GM18517 (cell line): Measurements from ENCODE around the gene TIGD1.

Source experiments
- ATAC-seq: cut with Tn5 transposase; IDR thresholded peaks from one replicate; pipeline ENCODE4 v1.9.1; 2021; ENCODE audit warnings: mild to moderate bottlenecking, moderate library complexity; ENCODE audit not compliant: unreplicated experiment

The TIGD1 gene

DNA sequence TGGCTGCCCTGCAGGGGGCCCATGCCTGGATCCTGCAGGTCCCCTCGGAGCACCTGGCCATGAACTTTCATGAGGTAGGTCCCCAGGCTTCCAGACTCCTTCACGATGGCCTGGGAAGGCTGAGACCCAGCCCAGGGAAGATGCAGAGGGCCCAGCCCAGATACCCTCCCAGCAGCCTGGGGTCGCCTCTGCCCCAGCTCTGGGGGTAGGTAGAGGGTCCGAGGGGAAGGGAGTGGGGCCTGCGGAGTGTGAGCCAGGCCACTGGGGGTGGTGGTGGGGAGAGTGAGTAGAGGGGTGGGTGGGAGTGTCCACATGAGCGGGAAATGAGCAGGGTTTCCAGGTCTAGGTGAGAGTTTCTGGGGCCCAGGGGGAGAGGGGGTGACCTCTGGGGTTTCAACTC, 25.6 kb downstream of the TIGD1 start:
- ATAC-seq = no peak

DNA sequence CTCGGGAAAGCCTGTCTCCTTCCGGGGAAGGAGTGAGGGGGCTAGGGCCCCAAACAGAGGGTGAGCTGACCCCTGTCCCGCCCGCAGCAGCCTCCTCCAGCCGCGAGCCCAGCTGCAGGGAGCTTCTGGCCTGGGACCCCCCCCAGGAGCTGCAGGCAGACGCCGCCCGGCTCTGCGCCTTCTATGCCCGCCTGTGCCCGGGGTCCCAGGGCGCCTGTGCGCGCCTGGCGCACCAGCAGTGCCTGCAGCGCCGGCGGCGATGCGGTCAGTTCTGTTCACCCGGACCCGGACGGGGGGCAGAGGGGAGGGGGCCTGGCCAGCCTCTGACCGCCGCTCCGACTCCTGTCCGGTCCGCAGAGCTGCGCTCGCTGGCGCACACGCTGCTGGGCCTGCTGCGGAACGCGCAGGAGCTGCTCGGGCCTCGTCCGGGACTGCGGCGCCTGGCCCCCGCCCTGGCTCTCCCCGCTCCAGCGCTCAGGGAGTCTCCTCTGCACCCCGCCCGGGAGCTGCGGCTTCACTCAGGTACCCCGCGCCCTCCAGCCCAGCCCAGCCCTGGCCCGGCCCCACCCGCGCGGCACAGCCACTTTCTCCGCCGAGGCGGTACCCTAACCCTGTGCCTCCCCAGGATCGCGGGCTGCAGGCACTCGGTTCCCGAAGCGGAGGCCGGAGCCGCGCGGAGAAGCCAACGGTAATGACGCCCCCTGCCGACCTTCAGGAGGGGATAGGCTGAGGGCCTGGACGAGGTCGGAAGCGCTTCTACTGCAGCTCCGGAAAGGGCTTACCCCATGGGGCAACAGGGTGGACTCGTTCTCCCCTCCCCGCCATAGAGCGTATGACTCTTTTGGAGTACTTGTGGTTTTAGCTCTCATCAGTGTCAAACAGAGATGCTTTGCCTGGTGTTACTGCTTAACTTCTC, 26.4 kb downstream of the TIGD1 start:
- no peak for ATAC-seq

DNA sequence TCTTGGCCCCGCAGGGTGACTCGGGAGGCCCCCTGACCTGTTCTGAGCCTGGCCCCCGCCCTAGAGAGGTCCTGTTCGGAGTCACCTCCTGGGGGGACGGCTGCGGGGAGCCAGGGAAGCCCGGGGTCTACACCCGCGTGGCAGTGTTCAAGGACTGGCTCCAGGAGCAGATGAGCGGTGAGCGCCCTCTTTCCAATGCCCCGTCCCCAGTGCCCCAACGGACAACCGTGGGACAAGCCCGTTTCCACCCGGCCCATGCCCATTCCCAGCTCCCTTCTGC, 27.0 kb downstream of the TIGD1 start:
- ATAC-seq = no peak

DNA sequence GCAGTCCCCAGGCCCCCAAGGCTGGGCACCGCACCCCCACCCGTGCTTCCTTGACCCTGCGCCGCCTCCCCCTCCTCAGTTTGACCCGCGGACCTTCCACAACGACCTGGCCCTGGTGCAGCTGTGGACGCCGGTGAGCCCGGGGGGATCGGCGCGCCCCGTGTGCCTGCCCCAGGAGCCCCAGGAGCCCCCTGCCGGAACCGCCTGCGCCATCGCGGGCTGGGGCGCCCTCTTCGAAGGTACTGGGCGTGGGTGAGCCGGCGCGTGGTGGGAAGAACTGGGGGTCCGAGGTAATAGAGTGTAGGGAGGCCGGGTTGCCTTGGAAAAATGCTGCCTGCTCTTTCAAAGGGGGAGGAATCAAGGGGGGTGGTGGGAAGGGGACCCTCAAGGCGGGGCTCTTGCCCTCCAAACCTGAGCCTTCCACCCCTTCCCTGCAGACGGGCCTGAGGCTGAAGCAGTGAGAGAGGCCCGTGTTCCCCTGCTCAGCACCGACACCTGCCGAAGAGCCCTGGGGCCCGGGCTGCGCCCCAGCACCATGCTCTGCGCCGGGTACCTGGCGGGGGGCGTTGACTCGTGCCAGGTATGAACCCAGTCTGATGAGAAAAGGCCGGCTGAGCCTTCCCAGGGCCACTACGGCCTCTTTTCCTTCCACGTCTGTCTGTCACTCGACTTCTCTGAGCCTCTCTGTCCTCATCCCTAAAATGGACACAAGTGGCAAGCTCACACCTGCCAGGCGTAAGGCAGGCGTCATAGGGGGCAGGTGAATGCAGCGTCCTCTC, 27.5 kb downstream of the TIGD1 start:
- ATAC-seq = no peak

DNA sequence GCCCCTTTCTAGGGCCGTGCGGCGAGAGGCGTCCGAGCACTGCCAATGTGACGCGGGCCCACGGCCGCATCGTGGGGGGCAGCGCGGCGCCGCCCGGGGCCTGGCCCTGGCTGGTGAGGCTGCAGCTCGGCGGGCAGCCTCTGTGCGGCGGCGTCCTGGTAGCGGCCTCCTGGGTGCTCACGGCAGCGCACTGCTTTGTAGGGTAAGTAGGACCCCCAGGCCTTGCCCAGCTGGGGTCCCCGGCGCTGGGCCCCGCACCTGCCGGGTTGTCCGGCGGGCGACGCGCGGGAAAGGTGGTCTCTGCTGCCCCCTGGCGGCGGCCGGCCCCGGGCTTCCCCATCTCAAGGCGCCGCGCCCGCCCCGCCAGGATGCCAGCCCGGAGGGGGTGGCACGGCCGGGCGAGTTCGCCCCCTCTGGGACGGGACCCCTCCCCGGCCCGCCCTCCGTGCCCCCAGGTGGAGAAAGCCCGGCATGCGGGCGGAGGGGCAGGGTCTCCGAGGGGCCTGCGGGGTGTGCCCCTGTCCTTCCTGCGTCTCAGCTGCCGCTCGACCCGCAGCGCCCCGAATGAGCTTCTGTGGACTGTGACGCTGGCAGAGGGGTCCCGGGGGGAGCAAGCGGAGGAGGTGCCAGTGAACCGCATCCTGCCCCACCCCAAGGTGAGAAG, 28.3 kb downstream of the TIGD1 start:
- ATAC-seq = no peak

DNA sequence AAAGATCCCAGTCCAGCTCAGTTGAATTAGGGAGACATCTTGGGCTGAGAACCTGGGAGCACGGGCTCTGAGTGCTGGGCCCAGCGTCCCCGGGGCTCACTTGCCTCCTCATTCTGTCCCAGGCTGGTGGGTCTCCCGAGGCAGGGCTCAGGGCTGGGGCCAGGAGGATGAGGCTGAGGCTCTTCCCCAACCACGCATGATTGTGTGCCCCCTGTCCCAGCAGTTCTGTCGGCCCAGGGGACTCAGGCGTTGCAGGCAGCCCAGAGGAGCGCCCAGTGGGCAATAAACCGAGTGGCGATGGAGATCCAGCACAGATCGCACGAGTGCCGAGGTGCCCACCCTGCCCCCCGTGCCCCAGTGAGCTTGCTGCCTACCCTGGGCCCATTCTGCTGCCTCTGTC, 29.3 kb downstream of the TIGD1 start:
- ATAC-seq = no peak

DNA sequence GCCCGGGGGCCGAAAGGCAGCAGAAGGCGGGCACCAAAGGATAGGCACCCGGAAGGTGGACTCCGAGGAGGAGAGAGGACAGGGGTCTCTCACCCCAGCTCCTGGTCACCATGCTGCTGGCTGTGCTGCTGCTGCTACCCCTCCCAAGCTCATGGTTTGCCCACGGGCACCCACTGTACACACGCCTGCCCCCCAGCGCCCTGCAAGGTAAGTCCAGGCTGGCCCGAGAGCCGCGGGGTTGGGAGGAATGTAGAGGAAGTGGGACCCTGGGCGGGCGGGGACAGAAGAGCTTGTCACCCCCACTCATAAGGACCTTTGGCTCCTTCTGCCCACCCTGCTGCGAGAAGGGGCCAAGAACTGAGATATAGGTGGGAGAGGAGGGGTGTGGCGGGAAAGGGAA, 29.9 kb downstream of the TIGD1 start:
- no peak for ATAC-seq

DNA sequence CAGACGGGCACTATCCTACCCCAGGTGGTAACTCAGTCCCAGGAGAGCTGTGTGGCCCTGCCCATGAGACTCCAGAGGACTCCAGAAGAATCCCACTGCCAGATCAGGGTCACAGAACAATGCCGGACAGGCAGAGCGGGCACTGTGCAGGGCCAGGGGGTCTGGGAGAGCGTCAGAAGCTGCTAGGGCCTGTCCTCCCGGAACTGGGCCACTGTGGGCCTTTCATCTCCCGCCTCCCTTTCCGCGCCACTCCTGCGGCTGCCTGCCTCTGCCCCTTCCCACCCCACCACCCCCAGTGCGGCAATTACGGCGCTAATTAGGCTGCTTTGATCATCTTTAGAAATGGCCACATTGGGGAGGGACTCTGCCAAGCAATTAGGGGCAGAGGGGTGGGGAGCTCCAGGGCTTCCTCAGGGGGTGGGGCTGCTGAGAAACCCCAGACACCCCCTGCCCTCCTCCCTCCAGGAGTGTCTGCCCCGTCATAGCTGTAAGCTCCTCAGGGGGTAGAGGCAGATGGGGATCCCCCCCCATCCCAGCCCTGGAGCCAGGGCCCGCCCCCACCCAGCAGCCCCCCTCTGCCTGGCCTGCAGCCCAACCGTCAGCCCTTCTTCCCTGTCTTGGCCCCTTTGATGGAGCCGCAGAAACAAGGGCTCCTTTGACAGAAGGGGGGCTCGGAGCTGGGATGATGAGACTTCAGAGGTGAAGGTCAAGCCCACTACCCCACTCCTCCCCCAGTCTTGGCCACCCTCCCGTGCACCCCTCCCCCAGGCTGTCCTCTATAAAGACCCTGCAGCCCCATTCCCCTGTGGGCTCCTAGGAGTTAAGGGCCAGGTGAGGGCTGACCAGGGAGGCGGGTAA, 30.5 kb downstream of the TIGD1 start, which contains the start of gene PRSS56:
Gene PRSS56 (plus strand): TSS at position 808 of the 858 bp plus-strand sequence. CDS start 211 bp downstream, outside the sequence.
- ATAC-seq = no peak

DNA sequence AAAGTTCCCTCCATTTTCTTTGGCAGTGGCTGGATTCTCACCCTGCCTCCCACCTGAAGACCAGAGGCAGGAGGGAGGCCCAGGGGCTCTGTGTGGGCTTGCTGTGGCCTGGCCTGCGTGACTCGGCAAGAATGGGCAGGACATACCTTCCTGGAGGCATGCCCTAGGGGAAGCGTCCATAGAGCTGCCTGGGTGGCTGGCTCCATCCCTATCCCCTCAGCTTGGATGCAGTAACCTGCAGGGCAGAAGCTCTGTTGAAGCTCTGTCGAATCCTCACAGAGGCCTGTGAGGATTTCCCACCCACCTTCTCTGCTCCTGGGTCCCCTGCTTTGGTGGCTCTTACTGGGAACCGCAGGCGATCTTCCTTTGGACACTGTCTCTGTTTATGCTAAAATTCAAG, 31.5 kb downstream of the TIGD1 start:
- no peak for ATAC-seq

DNA sequence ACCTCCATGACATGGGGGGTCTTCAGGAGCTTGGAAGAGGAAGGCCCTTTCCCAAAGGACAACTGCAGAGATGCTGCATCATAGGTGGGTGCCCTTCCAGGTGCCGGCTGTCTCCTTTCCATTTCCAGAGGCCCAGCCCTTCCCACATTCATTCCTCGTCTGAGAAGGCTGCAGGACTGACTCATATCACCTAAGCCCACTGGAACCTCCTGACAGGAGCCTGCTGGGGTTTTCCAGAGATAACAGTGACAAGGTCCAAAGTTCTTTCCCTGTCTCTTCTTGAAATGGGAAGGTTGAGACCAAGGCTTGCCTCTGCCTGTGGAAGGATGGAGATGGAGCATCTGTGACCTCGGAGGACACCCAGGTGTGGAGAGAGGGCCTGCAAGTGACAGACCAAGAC, 33.8 kb downstream of the TIGD1 start:
- no peak for ATAC-seq

DNA sequence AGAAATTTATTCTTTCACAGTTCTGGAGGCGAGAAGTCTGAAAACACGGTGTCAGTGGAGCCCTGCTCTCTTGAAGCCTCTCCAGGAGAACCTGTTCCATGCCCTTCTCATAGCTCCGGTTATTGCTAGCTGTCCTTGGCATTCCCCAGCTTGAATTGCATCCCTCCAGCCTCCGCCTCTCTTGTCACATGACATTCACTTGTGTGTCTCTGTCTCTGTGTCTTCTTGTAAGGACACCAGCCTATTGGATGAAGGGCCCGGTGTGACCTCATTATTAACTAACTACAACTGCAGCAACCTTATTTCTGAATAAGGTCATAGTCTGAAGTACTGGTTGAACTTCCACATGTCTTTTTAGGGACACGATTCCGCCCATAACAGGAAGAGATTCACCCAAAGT, 34.7 kb downstream of the TIGD1 start:
- ATAC-seq = no peak

DNA sequence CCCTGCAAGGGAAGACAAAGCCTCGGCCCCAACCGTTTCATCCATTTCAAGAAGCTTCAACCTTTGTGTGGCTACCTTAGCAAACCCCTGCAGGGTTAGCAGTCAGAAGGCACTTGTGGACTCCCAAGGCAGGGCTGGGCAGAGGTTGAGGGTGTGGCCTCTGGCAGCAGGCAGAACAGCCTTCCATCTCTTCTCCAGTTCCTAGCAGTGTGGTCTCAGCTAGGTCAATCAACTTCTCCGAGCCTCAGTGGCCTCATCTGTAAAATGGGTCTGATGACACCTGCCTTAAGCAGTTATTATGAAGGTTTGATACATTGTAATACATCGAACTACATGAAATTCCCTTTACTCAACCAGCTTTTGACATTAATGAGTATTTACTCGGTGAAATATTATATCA, 37.0 kb downstream of the TIGD1 start:
- ATAC-seq = no peak

DNA sequence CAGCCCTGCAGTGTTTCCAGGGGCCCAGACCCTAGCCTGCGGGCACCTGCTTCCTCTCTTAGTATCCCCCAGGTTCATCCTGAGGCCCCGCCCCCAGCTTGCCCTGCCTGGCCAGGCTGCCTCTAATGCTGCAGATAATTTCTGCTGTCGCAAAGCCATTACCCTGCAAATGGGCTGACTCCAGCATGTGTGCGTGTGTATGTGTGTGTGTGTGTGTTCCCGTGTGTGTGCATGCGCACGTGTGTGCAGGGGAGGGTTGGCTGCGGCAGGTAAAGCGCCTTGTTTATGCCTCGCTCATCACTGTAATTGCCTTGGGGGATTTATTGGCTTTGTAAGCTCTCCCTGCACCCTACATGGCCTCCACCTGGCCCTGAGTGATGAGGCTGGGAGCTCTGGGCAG, 37.8 kb downstream of the TIGD1 start:
- no peak for ATAC-seq

DNA sequence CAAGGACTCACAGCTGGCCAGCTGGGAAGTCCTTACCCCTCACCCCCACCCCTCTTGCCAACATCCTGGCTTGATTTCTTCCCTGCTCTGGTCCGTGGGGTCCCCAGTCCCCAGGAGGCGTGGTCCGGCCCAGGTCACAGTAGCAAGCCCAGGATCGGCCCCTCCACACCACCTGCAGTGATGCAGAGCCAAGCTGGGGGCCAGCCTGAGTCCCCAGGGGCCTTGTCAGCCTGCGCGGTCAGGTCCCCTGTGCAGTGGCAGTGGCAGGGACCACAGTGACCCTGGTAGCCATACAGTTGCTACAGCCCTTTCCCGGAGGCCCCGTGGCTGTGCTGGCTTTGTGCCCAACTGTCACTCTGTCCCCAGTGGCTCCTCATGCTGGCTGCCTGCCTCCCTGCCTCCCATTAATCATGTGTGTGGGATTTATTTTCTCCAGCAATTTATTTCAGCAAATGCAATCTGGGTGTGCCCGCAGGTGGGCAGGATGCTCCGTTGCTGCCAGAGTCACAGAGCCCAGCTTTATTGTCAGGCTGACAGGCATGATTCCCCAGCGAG, 38.9 kb downstream of the TIGD1 start:
- ATAC-seq = no peak

DNA sequence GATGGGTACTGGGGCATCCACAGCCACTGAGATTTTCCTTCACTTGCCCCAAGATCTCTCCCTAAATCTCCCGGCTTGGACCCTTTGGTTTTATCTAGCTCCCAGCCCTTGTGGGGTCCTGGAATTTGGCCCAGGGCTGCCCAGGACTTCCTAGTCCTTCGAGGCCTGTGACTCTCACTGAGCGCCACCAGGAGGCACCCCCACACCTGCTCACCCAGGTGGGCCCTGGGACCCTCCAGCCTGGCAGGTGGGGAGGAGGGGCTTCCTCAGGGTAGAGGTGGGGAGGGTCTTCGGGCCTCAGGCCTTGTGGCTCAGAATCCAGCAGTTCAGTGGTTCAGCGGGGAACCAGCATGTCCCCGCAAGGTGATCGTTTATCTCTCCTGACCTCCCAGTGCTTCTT, 42.1 kb downstream of the TIGD1 start:
- no peak for ATAC-seq

DNA sequence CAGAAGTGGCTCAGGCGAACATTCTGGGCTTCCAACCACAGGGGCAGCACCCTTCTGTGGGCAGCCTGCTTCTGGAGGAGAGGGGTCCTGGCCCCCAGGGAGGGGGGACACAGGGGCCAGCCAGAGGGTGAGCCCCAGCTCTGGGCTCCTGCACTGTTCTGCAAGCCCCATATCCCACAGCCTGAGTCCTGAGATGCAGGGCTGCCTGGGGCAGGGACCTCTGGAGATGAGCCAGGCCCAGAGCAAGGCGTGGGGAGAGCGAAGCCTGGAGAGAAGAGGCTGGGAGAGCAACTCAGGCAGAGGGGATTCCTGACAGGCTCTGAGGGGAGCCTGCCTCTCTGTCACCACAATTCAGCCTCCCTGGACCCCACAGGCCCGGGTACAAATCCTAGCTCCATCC, 43.6 kb downstream of the TIGD1 start:
- no peak for ATAC-seq

DNA sequence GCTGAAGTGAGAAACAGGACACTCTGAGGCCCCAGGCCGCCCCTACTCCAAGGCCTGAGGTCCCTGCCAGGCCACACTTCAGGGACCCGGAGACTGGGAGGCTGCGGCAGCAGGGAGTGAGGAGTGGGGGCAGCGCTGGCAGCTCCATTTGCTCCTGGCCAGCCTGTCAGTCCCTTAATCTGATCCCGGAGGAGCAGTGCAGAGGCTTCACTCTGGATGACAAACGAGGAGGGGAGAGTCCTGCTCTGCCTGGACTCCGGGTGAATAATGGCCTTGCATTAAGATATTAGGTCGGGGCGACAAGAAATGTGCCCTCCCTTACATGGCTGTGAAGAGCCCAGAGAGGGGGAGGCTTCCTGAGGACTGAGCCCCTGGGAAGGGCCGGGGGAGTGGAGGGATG, 44.5 kb downstream of the TIGD1 start:
- ATAC-seq = no peak

DNA sequence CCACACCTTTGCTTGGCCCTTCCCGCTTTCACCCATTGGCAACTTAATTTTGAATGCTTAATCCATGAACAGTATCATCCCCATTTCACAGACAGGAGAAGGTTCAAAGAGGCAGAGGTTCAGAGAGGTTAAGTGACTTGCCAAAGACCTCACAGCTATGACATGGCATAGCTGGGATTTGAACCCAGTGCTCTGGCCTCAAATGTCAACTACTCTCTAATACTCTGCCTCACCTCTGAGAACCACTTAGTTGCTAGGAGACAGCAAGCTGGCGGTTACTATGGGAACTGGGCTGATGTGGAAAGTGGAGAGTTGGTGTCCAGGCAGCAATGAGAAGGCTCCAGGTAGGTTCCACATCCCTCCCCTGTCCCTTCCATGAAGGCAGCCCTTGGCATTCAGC, 45.9 kb downstream of the TIGD1 start:
- ATAC-seq = no peak

DNA sequence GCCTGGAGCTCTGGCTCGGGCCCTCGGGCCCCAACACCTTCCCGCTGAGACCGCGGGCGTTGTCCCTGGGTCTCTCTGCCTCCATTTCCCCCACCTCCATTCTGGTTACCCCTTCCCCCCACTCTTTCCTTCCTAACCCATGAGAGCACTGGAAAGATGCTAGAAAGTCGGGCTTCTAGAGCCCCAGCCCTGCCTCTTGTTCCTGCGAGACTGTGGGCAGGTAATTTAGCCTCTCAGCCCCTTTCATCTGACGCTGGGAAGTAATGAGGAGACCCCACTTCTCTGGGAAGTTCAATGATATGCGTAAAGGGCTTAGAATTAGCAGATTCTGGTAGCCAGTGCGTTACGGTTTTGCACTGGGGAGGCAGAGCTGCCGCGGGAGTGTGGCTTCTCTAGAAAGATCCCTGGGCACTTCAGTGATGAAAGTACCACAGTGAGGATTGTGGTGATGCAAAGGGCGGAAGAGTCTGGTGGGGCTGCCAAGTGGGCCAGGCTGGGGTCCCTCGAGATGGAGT, 46.5 kb downstream of the TIGD1 start:
- no peak for ATAC-seq
